ENCODE data around the gene HEPACAM2.

- TF ChIP-seq POLR2A (IDR thresholded peaks at IDR 0.05; ENCODE audit: low read depth, low read length) (no peak), POLR2AphosphoS5 (IDR thresholded peaks at IDR 0.05; ENCODE audit: low read depth, low read length) (no peak), TAF1 (IDR thresholded peaks at IDR 0.05; ENCODE audit: borderline replicate concordance, low read depth, low read length) (no peak)
These were observed 80.9 kb downstream of the HEPACAM2 start for GRCh38 chr7:93145354-93145753.

Measured in GM12892 (cell line).